A549 (cell line): Measurements from ENCODE around the gene RAD51B.

ENCODE experiments used
- BHLHE40 ChIP-seq: IDR thresholded peaks from 2 replicates; pipeline ENCODE4 v1.6.1; 2012; ENCODE audit warnings: low read depth, low read length, inconsistent platforms
- EP300 ChIP-seq, 2 experiments: fragments of >200 bp; sonication (Bioruptor Twin); formaldehyde crosslinking; IDR thresholded peaks; 2 replicates in 1 of 2; 3 replicates in 1 of 2; pipeline ENCODE4 v1.6.1; 2016 to 2017
- FOSL2 ChIP-seq, 2 experiments: fragments of 450-650 bp in 1 of 2; fragments of >200 bp in 1 of 2; sonication (Bioruptor Twin) in 1 of 2; formaldehyde crosslinking; IDR thresholded peaks; 2 replicates each; pipeline versions ENCODE4 v1.5.0 to v1.6.1; 2016 to 2020; ENCODE audit warnings: mild to moderate bottlenecking in 1 of 2, moderate library complexity in 1 of 2
- MAFK ChIP-seq: fragments of 450-650 bp; IDR thresholded peaks from 2 replicates; pipeline ENCODE4 v1.6.1; 2014; ENCODE audit not compliant: partially characterized antibody
- NR3C1 ChIP-seq: fragments of >200 bp; sonication (Bioruptor Twin); formaldehyde crosslinking; IDR thresholded peaks from 3 replicates; pipeline ENCODE4 v1.6.1; 2017
- POLR2A ChIP-seq: IDR thresholded peaks from 2 replicates; pipeline ENCODE4 v1.6.1; 2012; ENCODE audit warnings: mild to moderate bottlenecking, low read length
- RAD21 ChIP-seq, 2 experiments: fragments of >200 bp in 1 of 2; sonication (Bioruptor Twin) in 1 of 2; formaldehyde crosslinking in 1 of 2; IDR thresholded peaks in 1 of 2; conservative IDR thresholded peaks in 1 of 2; 2 replicates in 1 of 2; 3 replicates in 1 of 2; pipeline ENCODE4 v1.6.1; 2012 to 2018; ENCODE audit warnings: inconsistent platforms in 1 of 2
- RCOR1 ChIP-seq: fragments of 150-350 bp; IDR thresholded peaks from 2 replicates; pipeline ENCODE4 v1.6.1; 2014; ENCODE audit warnings: antibody characterized with exemption, low read length, low read depth
- RFX5 ChIP-seq: fragments of 450-650 bp; IDR thresholded peaks from 2 replicates; pipeline ENCODE4 v1.7.1; 2014; ENCODE audit warnings: antibody characterized with exemption, mild to moderate bottlenecking, moderate library complexity
- SMC3 ChIP-seq: fragments of >200 bp; sonication (Bioruptor Twin); formaldehyde crosslinking; IDR thresholded peaks from 3 replicates; pipeline ENCODE4 v1.6.1; 2018; ENCODE audit warnings: inconsistent platforms
- TF ChIP-seq, protein P1 (sequence below): fragments of >200 bp; sonication (Bioruptor Twin); formaldehyde crosslinking; IDR thresholded peaks from 3 replicates; pipeline ENCODE4 v1.5.1; 2016
- TF ChIP-seq, protein P2 (sequence below): fragments of 450-650 bp; IDR thresholded peaks from 2 replicates; pipeline ENCODE4 v1.6.1; 2014; ENCODE audit warnings: antibody characterized with exemption
- TF ChIP-seq, protein P3 (sequence below): fragments of 200-600 bp; sonication (generic); IDR thresholded peaks from 2 replicates; pipeline ENCODE4 v1.6.1; 2016; ENCODE audit warnings: antibody characterized with exemption, mild to moderate bottlenecking, moderate library complexity

DNA sequence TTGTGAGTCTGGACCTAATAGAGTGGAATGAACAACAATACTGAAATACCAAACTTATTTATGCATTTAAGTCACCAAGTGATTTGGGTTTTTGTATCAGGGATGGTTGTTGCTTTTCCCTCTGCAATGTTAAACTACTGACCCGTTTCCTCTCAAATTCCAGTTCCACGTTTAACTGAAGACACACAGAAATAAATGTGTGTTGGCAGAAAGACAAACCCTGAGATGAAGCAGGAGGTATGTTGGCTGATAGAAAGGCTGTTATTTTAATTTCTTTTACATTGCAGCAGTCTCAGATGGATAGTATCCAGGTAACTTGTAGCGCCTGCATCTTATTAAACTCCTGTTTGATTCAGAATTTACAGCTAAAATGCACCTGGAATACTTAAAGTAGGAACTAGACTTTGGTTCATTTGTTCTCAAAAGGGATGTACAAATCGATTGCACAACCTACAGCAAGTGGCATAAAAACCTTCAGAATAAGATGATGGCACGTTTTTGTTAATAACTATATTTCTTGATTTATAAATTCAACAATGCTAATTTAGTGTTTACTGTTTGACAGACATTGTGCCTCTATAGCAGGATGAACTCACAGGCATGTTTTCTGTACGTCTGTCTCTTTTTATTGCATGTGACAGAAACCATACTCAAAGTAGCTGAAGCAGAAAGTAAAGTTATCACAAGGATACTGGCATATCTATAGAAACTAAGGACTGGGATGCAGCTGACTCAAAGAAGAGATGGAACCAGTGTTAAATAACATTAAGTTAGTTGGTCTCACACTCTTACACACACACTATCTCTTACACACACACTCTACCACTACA, 567.6 kb downstream of the RAD51B start:
- TF ChIP-seq MAFK = no peak
- TF ChIP-seq NR3C1 = no peak
- TF ChIP-seq, protein P1, sequence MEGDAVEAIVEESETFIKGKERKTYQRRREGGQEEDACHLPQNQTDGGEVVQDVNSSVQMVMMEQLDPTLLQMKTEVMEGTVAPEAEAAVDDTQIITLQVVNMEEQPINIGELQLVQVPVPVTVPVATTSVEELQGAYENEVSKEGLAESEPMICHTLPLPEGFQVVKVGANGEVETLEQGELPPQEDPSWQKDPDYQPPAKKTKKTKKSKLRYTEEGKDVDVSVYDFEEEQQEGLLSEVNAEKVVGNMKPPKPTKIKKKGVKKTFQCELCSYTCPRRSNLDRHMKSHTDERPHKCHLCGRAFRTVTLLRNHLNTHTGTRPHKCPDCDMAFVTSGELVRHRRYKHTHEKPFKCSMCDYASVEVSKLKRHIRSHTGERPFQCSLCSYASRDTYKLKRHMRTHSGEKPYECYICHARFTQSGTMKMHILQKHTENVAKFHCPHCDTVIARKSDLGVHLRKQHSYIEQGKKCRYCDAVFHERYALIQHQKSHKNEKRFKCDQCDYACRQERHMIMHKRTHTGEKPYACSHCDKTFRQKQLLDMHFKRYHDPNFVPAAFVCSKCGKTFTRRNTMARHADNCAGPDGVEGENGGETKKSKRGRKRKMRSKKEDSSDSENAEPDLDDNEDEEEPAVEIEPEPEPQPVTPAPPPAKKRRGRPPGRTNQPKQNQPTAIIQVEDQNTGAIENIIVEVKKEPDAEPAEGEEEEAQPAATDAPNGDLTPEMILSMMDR = no peak
- no peak for TF ChIP-seq BHLHE40
- TF ChIP-seq SMC3 = no peak
- TF ChIP-seq, protein P2, sequence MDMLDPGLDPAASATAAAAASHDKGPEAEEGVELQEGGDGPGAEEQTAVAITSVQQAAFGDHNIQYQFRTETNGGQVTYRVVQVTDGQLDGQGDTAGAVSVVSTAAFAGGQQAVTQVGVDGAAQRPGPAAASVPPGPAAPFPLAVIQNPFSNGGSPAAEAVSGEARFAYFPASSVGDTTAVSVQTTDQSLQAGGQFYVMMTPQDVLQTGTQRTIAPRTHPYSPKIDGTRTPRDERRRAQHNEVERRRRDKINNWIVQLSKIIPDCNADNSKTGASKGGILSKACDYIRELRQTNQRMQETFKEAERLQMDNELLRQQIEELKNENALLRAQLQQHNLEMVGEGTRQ = no peak
- no peak for TF ChIP-seq EP300 (IDR thresholded peaks at IDR 0.05)
- TF ChIP-seq RFX5 = no peak
- no peak for TF ChIP-seq RAD21 (conservative IDR thresholded peaks at IDR 0.05 in 1 of 2, IDR thresholded peaks at IDR 0.05 in 1 of 2)
- no peak for TF ChIP-seq RCOR1
- no peak for TF ChIP-seq FOSL2 (IDR thresholded peaks at IDR 0.05)
- TF ChIP-seq FOSL2 (CRISPR knock-in tag; IDR thresholded peaks at IDR 0.05) = no peak
- TF ChIP-seq POLR2A = no peak
- TF ChIP-seq, protein P3, sequence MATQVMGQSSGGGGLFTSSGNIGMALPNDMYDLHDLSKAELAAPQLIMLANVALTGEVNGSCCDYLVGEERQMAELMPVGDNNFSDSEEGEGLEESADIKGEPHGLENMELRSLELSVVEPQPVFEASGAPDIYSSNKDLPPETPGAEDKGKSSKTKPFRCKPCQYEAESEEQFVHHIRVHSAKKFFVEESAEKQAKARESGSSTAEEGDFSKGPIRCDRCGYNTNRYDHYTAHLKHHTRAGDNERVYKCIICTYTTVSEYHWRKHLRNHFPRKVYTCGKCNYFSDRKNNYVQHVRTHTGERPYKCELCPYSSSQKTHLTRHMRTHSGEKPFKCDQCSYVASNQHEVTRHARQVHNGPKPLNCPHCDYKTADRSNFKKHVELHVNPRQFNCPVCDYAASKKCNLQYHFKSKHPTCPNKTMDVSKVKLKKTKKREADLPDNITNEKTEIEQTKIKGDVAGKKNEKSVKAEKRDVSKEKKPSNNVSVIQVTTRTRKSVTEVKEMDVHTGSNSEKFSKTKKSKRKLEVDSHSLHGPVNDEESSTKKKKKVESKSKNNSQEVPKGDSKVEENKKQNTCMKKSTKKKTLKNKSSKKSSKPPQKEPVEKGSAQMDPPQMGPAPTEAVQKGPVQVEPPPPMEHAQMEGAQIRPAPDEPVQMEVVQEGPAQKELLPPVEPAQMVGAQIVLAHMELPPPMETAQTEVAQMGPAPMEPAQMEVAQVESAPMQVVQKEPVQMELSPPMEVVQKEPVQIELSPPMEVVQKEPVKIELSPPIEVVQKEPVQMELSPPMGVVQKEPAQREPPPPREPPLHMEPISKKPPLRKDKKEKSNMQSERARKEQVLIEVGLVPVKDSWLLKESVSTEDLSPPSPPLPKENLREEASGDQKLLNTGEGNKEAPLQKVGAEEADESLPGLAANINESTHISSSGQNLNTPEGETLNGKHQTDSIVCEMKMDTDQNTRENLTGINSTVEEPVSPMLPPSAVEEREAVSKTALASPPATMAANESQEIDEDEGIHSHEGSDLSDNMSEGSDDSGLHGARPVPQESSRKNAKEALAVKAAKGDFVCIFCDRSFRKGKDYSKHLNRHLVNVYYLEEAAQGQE = no peak
